GM18867 (cell line): Measurements from ENCODE around the gene RHEB.
A peak's percentile ranks its signal among the peaks of the same experiment; 100 is the strongest.
"Not testable (repeated sequence)": the region's sequence is repeated elsewhere in the genome, so short reads cannot be mapped to it uniquely, and the experiment has no call there.

ENCODE experiments used
- ATAC-seq: cut with Tn5 transposase; IDR thresholded peaks from one replicate; pipeline ENCODE4 v1.9.1; 2021; ENCODE audit warnings: mild to moderate bottlenecking, moderate library complexity; ENCODE audit not compliant: unreplicated experiment

The RHEB gene

GRCh38 chr7:151519765-151520418 lies at the start of gene RHEB:
Gene RHEB (minus strand): TSS chr7:151519895. CDS start chr7:151519511, 384 bp downstream.
- peak; percentile 77 for ATAC-seq

GRCh38 chr7:151566897-151567320 lies 47.2 kb upstream of the RHEB start:
- ATAC-seq, result no peak

- ATAC-seq, result no peak
Observed at GRCh38 chr7:151565541-151565940, 45.8 kb upstream of the RHEB start.

GRCh38 chr7:151560243-151560642 lies 40.5 kb upstream of the RHEB start:
- ATAC-seq, result no peak

GRCh38 chr7:151559557-151560183 lies 40.0 kb upstream of the RHEB start:
- ATAC-seq, result no peak

GRCh38 chr7:151558575-151558974 lies 38.9 kb upstream of the RHEB start:
- ATAC-seq, result no peak

- no peak for ATAC-seq
Observed at GRCh38 chr7:151556592-151556991, 36.9 kb upstream of the RHEB start.

- no peak for ATAC-seq
Observed at GRCh38 chr7:151553356-151553755, 33.7 kb upstream of the RHEB start.

GRCh38 chr7:151552352-151553028 lies 32.8 kb upstream of the RHEB start:
- no peak for ATAC-seq

GRCh38 chr7:151551820-151552219 lies 32.1 kb upstream of the RHEB start:
- ATAC-seq, result no peak

- no peak for ATAC-seq
Observed at GRCh38 chr7:151550656-151551286, 31.1 kb upstream of the RHEB start.

GRCh38 chr7:151549644-151550043 lies 29.9 kb upstream of the RHEB start:
- ATAC-seq, result no peak

GRCh38 chr7:151549083-151549482 lies 29.4 kb upstream of the RHEB start:
- no peak for ATAC-seq

- no peak for ATAC-seq
Observed at GRCh38 chr7:151544183-151544582, 24.5 kb upstream of the RHEB start.

- ATAC-seq, result no peak
Observed at GRCh38 chr7:151542606-151543130, 23.0 kb upstream of the RHEB start.

- ATAC-seq, result no peak
Observed at GRCh38 chr7:151541709-151542499, 22.2 kb upstream of the RHEB start.

GRCh38 chr7:151540146-151540545 lies 20.5 kb upstream of the RHEB start:
- ATAC-seq, result no peak

GRCh38 chr7:151539088-151539671 lies 19.5 kb upstream of the RHEB start:
- peak; percentile 80 for ATAC-seq

- ATAC-seq, result no peak
Observed at GRCh38 chr7:151537818-151538561, 18.3 kb upstream of the RHEB start.

- not testable (repeated sequence) for ATAC-seq
Observed at GRCh38 chr7:151536178-151536577, 16.5 kb upstream of the RHEB start.
